Fibroblast of skin of abdomen (primary cell): Measurements from ENCODE around the gene GABRD.
A peak's percentile ranks its signal among the peaks of the same experiment; 100 is the strongest.

ENCODE experiments used
- DNase-seq: peaks from one replicate; pipeline ENCODE4 v3.0.0-alpha.2; 2013

GABRD gene

GRCh38 chr1:2039251-2039650 is 20.1 kb downstream of the GABRD start:
- no peak for DNase-seq

- DNase-seq: no peak
Observed at GRCh38 chr1:2041305-2041704, 22.2 kb downstream of the GABRD start.

- DNase-seq: no peak
Observed at GRCh38 chr1:2041887-2042286, 22.7 kb downstream of the GABRD start.

GRCh38 chr1:2042830-2043773 is 24.0 kb downstream of the GABRD start:
- DNase-seq: no peak

- no peak for DNase-seq
Observed at GRCh38 chr1:2043886-2044285, 24.7 kb downstream of the GABRD start.

GRCh38 chr1:2044510-2045319 is 25.6 kb downstream of the GABRD start:
- DNase-seq: peak; percentile 40

- DNase-seq: no peak
Observed at GRCh38 chr1:2045468-2046173, 26.5 kb downstream of the GABRD start.

- no peak for DNase-seq
Observed at GRCh38 chr1:2046174-2046917, 27.2 kb downstream of the GABRD start.

- no peak for DNase-seq
Observed at GRCh38 chr1:2046953-2047748, 28.0 kb downstream of the GABRD start.

GRCh38 chr1:2047749-2048729 is 28.9 kb downstream of the GABRD start:
- DNase-seq: no peak

- no peak for DNase-seq
Observed at GRCh38 chr1:2049225-2049717, 30.1 kb downstream of the GABRD start.

GRCh38 chr1:2049718-2050431 is 30.7 kb downstream of the GABRD start, which contains the start of gene PRKCZ:
PRKCZ (plus strand) TSS chr1:2050411; CDS start chr1:2050631, 220 bp downstream.
- DNase-seq: no peak

- no peak for DNase-seq
Observed at GRCh38 chr1:2050461-2050792, 31.3 kb downstream of the GABRD start.

GRCh38 chr1:2050793-2051682 is 31.9 kb downstream of the GABRD start:
- DNase-seq: no peak

GRCh38 chr1:2052054-2052679 is 33.0 kb downstream of the GABRD start:
- no peak for DNase-seq

- DNase-seq: no peak
Observed at GRCh38 chr1:2052756-2053155, 33.6 kb downstream of the GABRD start.

GRCh38 chr1:2053217-2053616 is 34.1 kb downstream of the GABRD start:
- DNase-seq: no peak
